Neural progenitor cell (in vitro differentiated cells): Measurements from ENCODE around the gene CLIP4. TPM values are rescaled to one million over a fixed set of nuclear protein-coding genes. Genes with fewer than 3 reads are reported as not detected.

Source experiments
- DNase-seq: peaks from one replicate; pipeline ENCODE4 v3.0.0-alpha.2; 2016; ENCODE audit warnings: low spot score
- H2AFZ ChIP-seq: fragments of 200-600 bp; sonication (generic); replicated peaks from 2 replicates; pipeline ENCODE4 v1.6.1; 2016; ENCODE audit warnings: antibody characterized with exemption
- H3F3A ChIP-seq: fragments of 200-600 bp; sonication (generic); 2 replicates; pipeline ENCODE4 v1.6.1; 2016; ENCODE audit warnings: antibody characterized with exemption, low read depth
- H3K27ac ChIP-seq: fragments of 200-600 bp; sonication (generic); 2 replicates; pipeline ENCODE4 v1.5.1; 2016; ENCODE audit warnings: mild to moderate bottlenecking
- H3K27me3 ChIP-seq: fragments of 200-600 bp; sonication (generic); 2 replicates; pipeline ENCODE4 v1.6.1; 2016; ENCODE audit warnings: mild to moderate bottlenecking, moderate library complexity
- H3K36me3 ChIP-seq: fragments of 200-600 bp; sonication (generic); 2 replicates; pipeline ENCODE4 v1.5.1; 2016
- H3K4me1 ChIP-seq: fragments of 200-600 bp; sonication (generic); 2 replicates; pipeline ENCODE4 v1.6.1; 2016; ENCODE audit warnings: mixed run types
- H3K4me2 ChIP-seq: fragments of 200-600 bp; sonication (generic); 2 replicates; pipeline ENCODE4 v1.6.1; 2016
- H3K4me3 ChIP-seq: fragments of 200-600 bp; sonication (generic); 2 replicates; pipeline ENCODE4 v1.5.1; 2016
- H3K79me2 ChIP-seq: fragments of 200-600 bp; sonication (generic); 2 replicates; pipeline ENCODE4 v1.6.1; 2016; ENCODE audit warnings: low read depth
- H3K9ac ChIP-seq: fragments of 200-600 bp; sonication (generic); 2 replicates; pipeline ENCODE4 v1.6.1; 2016
- H3K9me3 ChIP-seq: fragments of 200-600 bp; sonication (generic); 2 replicates; pipeline ENCODE4 v1.5.1; 2016; ENCODE audit warnings: low read depth
- H4K20me1 ChIP-seq: fragments of 200-600 bp; sonication (generic); 2 replicates; pipeline ENCODE4 v1.6.1; 2016; ENCODE audit warnings: low read depth
- H3K27ac Mint-ChIP-seq: 3 replicates; pipeline ENCODE4 v1.8.0; 2021; ENCODE audit warnings: mixed read lengths
- H3K27me3 Mint-ChIP-seq: 2 replicates; pipeline ENCODE4 v1.8.0; 2022; ENCODE audit warnings: low read depth, mild to moderate bottlenecking, inconsistent platforms, moderate library complexity, mixed read lengths; ENCODE audit not compliant: insufficient read depth
- H3K36me3 Mint-ChIP-seq: 3 replicates; pipeline ENCODE4 v1.8.0; 2021; ENCODE audit warnings: mixed read lengths
- H3K4me1 Mint-ChIP-seq: 3 replicates; pipeline ENCODE4 v1.8.0; 2021; ENCODE audit warnings: mixed read lengths
- H3K4me3 Mint-ChIP-seq: 3 replicates; pipeline ENCODE4 v1.8.0; 2021; ENCODE audit warnings: mild to moderate bottlenecking, moderate library complexity, mixed read lengths
- H3K9me3 Mint-ChIP-seq: 3 replicates; pipeline ENCODE4 v1.8.0; 2020; ENCODE audit warnings: mixed read lengths
- EZH2 ChIP-seq: fragments of 200-600 bp; sonication (generic); IDR thresholded peaks from 2 replicates; pipeline ENCODE4 v1.6.1; 2017; ENCODE audit warnings: antibody characterized with exemption, mild to moderate bottlenecking, moderate library complexity
- EZH2phosphoT487 ChIP-seq: fragments of 200-600 bp; sonication (generic); IDR thresholded peaks from 2 replicates; pipeline ENCODE4 v1.6.1; 2017; ENCODE audit warnings: antibody characterized with exemption
- total RNA-seq: library from RNA; depleted of rRNA; stranded (reverse); fragments of >200 nt; gene quantifications from 2 replicates; pipeline ENCODE4 v1.2.3, GENCODE V29; 2015; ENCODE audit warnings: low replicate concordance
- TF ChIP-seq, protein P1 (sequence below): fragments of 200-600 bp; sonication (generic); IDR thresholded peaks from 2 replicates; pipeline ENCODE4 v1.5.1; 2017; ENCODE audit warnings: antibody characterized with exemption, mild to moderate bottlenecking

Gene CLIP4
- total RNA-seq, 1 donor from 2014 or later, result 2.1 TPM

DNA sequence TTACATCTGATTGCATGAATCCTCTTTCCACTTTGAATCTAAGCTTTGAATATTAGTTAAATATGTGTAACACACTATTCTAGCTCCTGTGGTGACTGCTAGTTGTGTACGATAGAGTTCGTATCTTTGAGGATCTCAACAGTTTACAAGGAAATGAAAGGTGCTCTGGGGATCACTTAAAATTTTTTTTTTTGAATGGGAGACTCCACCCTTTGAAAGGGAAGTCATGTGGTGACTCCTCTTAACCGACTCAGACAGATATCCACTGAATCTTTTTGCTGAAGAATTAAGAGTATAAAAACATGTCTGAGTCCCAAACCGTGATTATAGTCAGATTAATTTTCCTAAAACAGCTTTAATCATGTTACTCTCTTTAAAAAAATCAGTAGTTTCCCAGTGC is 4.0 kb downstream of the CLIP4 start:
- Mint-ChIP-seq H3K4me1 (peaks cover 17% of the 10 kb centered on the region), H3K36me3 (peaks cover 8% of the 10 kb centered on the region), H3K27ac (no peak overlapping the region), H3K4me3 (no peak overlapping the region), H3K27me3 (peaks cover 10% of the 10 kb centered on the region), H3K9me3 (peaks cover 4% of the 10 kb centered on the region)
- TF ChIP-seq, protein P1, sequence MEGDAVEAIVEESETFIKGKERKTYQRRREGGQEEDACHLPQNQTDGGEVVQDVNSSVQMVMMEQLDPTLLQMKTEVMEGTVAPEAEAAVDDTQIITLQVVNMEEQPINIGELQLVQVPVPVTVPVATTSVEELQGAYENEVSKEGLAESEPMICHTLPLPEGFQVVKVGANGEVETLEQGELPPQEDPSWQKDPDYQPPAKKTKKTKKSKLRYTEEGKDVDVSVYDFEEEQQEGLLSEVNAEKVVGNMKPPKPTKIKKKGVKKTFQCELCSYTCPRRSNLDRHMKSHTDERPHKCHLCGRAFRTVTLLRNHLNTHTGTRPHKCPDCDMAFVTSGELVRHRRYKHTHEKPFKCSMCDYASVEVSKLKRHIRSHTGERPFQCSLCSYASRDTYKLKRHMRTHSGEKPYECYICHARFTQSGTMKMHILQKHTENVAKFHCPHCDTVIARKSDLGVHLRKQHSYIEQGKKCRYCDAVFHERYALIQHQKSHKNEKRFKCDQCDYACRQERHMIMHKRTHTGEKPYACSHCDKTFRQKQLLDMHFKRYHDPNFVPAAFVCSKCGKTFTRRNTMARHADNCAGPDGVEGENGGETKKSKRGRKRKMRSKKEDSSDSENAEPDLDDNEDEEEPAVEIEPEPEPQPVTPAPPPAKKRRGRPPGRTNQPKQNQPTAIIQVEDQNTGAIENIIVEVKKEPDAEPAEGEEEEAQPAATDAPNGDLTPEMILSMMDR, result no peak
- no peak for TF ChIP-seq EZH2
- no peak for TF ChIP-seq EZH2phosphoT487
- no peaks in the 10 kb centered on the region for H3K79me2 ChIP-seq
- no peak overlapping the region for H3K9ac ChIP-seq
- no peak overlapping the region for H3K4me3 ChIP-seq
- H3F3A ChIP-seq, result no peaks in the 10 kb centered on the region
- H4K20me1 ChIP-seq, result no peaks in the 10 kb centered on the region
- no peak overlapping the region for H3K4me2 ChIP-seq
- H2AFZ ChIP-seq, result no peak overlapping the region
- no peak overlapping the region for H3K27ac ChIP-seq
- DNase-seq, result no peak
- H3K4me1 ChIP-seq, result peaks cover 2% of the 10 kb centered on the region
- no peaks in the 10 kb centered on the region for H3K36me3 ChIP-seq
- H3K27me3 ChIP-seq, result peaks cover 66% of the 10 kb centered on the region
- no peaks in the 10 kb centered on the region for H3K9me3 ChIP-seq

DNA sequence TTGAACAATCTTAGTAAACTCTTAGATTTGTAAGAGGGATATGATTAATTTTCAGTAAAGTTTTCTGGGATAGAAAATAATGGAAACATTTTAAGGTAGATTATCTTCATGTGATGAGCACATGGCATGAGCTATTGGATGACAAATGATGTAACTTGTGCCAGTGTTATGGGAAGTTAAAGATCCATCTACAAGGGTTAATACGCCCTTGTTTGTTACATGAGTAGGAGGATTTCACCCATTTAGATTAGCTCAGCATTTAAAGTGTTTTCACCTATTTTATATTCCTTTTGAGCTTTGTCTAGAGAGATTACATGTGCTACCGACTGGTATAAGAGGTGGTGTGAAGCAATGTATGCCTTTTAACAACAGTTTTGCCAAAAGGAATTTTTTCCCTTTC is 5.6 kb downstream of the CLIP4 start:
- H3K79me2 ChIP-seq, result no peaks in the 10 kb centered on the region
- H3K9me3 ChIP-seq, result no peaks in the 10 kb centered on the region
- Mint-ChIP-seq H3K4me3 (no peak overlapping the region), H3K9me3 (peaks cover 14% of the 10 kb centered on the region), H3K27me3 (peaks cover 3% of the 10 kb centered on the region), H3K36me3 (peaks cover 13% of the 10 kb centered on the region), H3K27ac (no peak overlapping the region), H3K4me1 (peaks cover 10% of the 10 kb centered on the region)
- TF ChIP-seq EZH2phosphoT487, result no peak
- H2AFZ ChIP-seq, result no peak overlapping the region
- peaks cover 49% of the 10 kb centered on the region for H3K27me3 ChIP-seq
- no peak overlapping the region for H3K9ac ChIP-seq
- DNase-seq, result no peak
- H3K27ac ChIP-seq, result no peak overlapping the region
- H3K4me2 ChIP-seq, result no peak overlapping the region
- no peak overlapping the region for H3K4me3 ChIP-seq
- no peaks in the 10 kb centered on the region for H3K36me3 ChIP-seq
- no peaks in the 10 kb centered on the region for H3F3A ChIP-seq
- peaks cover 2% of the 10 kb centered on the region for H3K4me1 ChIP-seq
- no peaks in the 10 kb centered on the region for H4K20me1 ChIP-seq

DNA sequence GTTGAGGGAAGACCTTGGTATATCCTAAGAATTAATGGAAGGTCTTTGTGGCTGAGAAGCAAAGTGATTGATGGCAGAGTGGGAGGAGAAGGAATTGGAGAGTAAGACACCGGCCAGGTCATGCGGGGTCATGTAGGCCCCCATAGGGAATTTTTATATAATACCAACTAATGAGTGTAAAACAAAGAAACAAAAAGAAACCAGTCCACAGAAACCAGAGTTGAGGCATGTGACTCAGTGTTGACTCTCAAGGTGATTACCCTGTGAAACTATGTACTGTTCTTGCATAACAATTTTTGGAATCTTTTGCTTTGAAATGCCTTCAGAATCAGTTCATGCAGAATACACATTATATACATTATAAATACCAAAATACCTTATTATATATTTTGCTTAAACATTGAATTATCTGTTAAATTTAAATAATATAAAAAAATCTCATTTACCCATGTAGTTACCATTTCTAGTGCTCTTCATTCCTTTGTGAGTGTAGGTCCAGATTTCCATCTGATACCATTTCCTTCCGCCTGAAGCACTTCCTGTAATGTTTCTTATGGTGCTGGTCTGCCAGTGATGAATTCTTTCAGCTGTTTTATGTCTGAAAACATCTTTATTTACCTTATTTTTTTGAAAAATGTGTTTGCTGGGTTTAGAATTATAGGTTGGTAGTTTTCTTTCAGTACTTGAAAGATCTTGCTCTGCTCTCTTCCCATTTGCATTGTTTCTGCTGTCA is 8.6 kb downstream of the CLIP4 start:
- no peak for TF ChIP-seq EZH2phosphoT487
- TF ChIP-seq, protein P1, result no peak
- TF ChIP-seq EZH2, result no peak
- H3F3A ChIP-seq, result no peaks in the 10 kb centered on the region
- H3K9me3 ChIP-seq, result no peaks in the 10 kb centered on the region
- Mint-ChIP-seq H3K4me1 (no peaks in the 10 kb centered on the region), H3K36me3 (peaks cover 11% of the 10 kb centered on the region), H3K9me3 (peaks cover 14% of the 10 kb centered on the region), H3K27me3 (no peaks in the 10 kb centered on the region), H3K27ac (no peak overlapping the region), H3K4me3 (no peak overlapping the region)
- H3K36me3 ChIP-seq, result no peaks in the 10 kb centered on the region
- H3K27me3 ChIP-seq, result peaks cover 20% of the 10 kb centered on the region
- H3K4me3 ChIP-seq, result no peak overlapping the region
- H3K9ac ChIP-seq, result no peak overlapping the region
- no peaks in the 10 kb centered on the region for H3K79me2 ChIP-seq
- H3K4me1 ChIP-seq, result no peaks in the 10 kb centered on the region
- no peak overlapping the region for H2AFZ ChIP-seq
- DNase-seq, result no peak
- no peaks in the 10 kb centered on the region for H4K20me1 ChIP-seq
- H3K4me2 ChIP-seq, result no peak overlapping the region
- no peak overlapping the region for H3K27ac ChIP-seq

DNA sequence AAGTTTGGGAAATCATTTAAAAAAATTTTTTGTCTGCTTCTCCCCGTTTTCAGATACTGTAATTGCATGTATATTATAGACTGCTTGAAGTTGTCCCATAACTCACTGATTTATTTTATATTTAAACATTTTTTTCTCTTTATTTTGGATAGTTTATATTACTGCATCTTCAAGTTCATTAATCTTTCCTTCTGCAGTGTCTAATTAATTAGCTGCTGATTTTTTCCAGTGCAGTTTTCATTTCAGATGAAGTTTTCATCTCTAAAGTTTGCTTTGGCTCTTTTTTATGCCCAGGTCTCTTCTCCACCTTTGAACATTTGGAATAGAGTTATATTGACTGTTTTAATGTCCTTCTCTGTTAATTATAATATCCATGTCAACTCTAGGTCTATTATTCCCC is 9.3 kb downstream of the CLIP4 start:
- no peak overlapping the region for H3K4me2 ChIP-seq

More for the DNA sequence above, 9.3 kb downstream of the CLIP4 start:
- Histone ChIP-seq H3K9ac (no peak overlapping the region), H3K36me3 (no peaks in the 10 kb centered on the region), H3K27me3 (peaks cover 13% of the 10 kb centered on the region), H4K20me1 (no peaks in the 10 kb centered on the region), H3K9me3 (no peaks in the 10 kb centered on the region), H3K4me3 (no peak overlapping the region), H3F3A (no peaks in the 10 kb centered on the region), H3K27ac (no peak overlapping the region), H3K79me2 (no peaks in the 10 kb centered on the region), H2AFZ (no peak overlapping the region), H3K4me1 (no peaks in the 10 kb centered on the region)
- no peak for DNase-seq
- Mint-ChIP-seq H3K27me3 (no peaks in the 10 kb centered on the region), H3K36me3 (peaks cover 11% of the 10 kb centered on the region), H3K4me3 (no peak overlapping the region), H3K4me1 (peaks cover 1% of the 10 kb centered on the region), H3K27ac (no peak overlapping the region), H3K9me3 (peaks cover 14% of the 10 kb centered on the region)
- no peak for TF ChIP-seq EZH2
- TF ChIP-seq EZH2phosphoT487, result no peak
- TF ChIP-seq, protein P1, result no peak
